Measurements from ENCODE around the gene ZNF25.
"Not testable (repeated sequence)": the region's sequence is repeated elsewhere in the genome, so short reads cannot be mapped to it uniquely, and the experiment has no call there.

The ZNF25 gene

DNA sequence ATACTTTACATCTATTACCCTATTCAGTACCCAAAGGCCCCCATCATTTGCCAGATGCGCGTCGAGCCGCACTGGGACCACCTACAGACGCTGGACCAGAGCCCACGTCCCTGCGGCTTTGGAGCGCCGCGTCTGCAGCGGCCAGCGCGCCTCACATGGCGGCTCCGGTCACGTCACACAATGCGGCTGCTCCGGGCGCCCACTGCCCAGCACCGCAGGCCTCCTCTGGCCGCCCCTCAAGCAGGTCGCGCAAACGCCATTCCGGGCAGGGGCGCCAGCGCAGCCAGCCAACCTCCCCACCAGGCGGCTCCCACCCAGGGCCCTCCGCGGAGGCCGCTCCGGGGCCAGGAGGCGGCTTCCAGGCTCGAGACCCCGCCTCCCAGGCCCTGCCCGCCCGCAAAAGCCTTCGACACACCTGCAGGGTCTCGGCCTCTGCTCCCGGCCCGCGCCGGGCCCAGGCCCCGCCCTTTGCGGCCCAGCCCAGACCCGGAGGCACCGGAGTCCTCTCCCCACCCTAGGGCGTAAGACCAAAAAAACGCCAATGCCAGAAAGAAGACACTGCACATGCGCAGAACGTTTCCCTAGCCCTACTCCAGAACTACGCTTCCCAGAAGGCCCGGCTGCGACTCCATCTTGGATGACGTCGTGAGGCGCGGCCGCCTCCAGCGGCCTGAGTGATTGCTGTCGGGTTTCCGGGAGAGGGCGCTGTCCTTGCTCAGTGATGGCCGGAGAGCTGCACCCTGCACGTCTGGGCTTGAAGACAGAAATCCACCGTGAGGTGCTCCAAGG, at the start of gene ZNF25:
ZNF25 (minus strand) TSS at position 557 of the 789 bp plus-strand sequence. CDS start 4,925 bp downstream, outside the sequence.
- DNase-seq: peak; percentile 86 to 97 (median 96)

- DNase-seq: no peak
These were observed 48.8 kb upstream of the ZNF25 start for GRCh38 chr10:38025283-38025682.

DNA sequence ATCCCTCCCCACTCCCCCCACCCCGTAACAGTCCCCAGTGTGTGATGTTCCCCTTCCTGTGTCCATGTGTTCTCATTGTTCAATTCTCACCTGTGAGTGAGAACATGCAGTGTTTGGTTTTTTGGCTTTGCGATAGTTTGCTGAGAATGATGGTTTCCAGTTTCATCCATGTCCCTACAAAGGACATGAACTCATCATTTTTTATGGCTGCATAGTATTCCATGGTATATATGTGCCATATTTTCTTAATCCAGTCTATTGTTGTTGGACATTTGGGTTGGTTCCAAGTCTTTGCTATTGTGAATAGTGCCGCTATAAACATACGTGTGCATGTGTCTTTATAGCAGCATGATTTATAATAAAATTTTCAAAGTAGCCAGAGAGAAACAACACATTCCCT, 42.7 kb upstream of the ZNF25 start:
- not testable (repeated sequence) for DNase-seq

- DNase-seq: no peak
These were observed 39.9 kb upstream of the ZNF25 start for GRCh38 chr10:38016354-38016753.

GRCh38 chr10:38010119-38010903, 33.9 kb upstream of the ZNF25 start, which contains the start of gene ZNF33A:
Gene ZNF33A (plus strand): TSS chr10:38010675. CDS start chr10:38012342, 1,667 bp downstream.
- peak; percentile 92 to 98 (median 96) for DNase-seq

- no peak for DNase-seq
These were observed 31.5 kb upstream of the ZNF25 start for GRCh38 chr10:38007991-38008390.

DNA sequence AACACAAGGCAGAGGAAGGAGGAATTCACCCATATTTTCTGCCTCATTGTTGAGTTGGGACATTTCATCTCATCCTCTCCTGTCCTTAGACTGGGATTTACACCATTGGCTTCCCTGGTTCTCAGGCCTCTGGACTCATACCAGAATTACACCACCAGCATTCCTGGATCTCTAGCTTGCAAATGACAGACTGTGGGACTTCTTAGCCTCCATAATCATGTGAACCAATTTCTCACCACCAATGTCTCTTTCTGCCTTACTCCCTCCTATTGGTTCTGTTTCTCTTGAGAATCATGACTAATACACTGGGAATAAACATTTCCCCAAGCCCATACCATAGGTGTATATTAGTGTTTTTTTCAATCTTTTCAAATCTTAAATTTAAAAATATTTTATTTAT, 31.1 kb upstream of the ZNF25 start:
- DNase-seq: no peak

- no peak for DNase-seq
These were observed 27.1 kb upstream of the ZNF25 start for GRCh38 chr10:38003588-38003987.

- DNase-seq: no peak
These were observed 26.6 kb upstream of the ZNF25 start for GRCh38 chr10:38003026-38003425.

GRCh38 chr10:38000474-38000873, 24.0 kb upstream of the ZNF25 start:
- DNase-seq: not testable (repeated sequence)

GRCh38 chr10:37998920-37999319, 22.5 kb upstream of the ZNF25 start:
- not testable (repeated sequence) for DNase-seq

DNA sequence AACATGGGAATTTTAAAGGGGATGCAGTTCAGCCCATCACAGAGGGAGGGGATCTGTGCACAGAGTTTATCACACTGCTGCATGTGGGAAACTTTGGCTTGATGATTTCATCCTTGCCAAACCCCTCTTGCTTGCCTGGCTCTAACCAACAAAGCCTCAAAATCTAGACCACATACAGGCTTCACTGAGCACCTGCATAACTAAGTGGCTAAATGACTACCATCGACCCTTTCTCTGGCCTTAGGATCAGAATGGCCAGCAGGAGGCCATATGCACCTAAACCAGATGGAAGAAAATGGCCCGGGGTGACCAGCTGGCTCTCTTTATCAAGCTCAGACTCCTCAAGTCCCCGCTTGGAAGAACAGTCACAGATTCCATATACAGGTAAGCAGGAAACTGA, 15.6 kb upstream of the ZNF25 start:
- no peak for DNase-seq

DNA sequence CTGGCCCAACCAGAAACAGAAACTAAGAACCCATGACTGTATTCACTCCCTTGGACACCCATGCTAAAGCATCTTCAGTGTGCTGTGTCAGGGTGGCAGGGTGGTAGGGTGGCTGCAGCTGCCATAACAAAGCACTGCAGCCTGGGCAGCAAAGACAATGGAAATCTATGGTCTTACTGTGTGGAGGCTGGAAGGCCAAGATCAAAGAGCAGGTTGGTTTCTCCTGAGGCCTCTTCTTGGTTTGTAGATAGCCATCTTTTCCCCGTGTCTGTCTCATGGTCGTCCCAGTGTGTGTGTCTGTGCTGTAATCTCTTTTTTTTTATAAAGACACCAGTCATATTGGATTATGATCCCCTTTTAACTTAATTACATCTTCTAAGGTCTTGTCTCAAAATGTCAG, 15.2 kb upstream of the ZNF25 start:
- no peak for DNase-seq

DNA sequence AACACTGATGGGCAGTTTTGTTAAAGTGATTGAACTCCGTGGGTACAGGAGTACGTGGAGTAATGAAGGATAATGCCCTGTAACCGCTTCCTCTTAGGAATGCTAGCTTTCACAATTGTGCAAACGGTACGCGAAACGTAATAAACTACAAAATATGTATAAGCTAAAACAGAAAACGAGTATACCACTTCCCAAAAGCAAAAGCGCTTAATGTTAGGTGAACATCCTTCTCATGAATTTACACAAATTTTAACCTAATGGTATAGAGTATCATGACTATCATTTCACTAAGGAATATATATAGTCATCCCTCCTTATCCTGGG, 395 bp upstream of the ZNF25 start:
- DNase-seq: no peak

- DNase-seq: peak in 3 of 6 experiments; percentile 6 to 47 (median 36)
These were observed 951 bp downstream of the ZNF25 start for GRCh38 chr10:37975401-37975991.

DNA sequence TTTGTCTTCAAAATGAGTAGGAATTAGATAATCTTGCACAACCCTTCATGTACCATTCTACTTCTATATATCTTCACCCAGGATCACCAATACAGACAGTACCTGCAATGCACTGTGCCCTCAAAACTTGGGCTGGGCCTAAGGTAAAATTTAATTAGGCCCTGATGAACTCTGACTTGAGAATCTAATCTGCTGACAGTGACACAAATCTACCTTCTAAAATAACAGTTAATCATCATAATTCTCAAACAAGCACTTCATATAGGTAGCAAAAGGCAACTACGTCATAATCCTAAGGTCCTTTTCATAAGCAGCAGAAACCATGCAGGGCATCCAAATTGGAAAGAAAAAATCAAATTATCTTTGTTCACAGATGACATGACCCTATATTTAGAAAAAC, 4.1 kb downstream of the ZNF25 start:
- no peak for DNase-seq

DNA sequence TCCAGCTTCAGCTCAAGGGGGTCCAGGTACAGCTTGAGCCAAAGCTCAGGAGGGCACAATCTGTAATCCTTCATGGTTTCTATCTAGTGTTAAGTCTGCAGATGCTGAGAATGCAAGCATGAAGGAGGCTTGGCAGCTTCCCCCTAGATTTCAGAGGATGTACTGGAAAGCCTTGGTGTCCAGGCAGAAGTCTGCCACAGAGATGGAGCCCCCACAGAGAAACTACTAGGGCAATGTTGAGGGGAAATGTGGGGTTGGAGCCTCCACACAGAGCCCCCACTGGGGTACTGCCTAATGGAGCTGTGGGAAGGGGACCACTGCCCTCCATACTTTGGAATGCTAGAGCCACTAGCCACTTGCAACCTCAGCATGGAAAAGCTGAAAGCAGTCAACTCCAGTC, 11.4 kb downstream of the ZNF25 start:
- DNase-seq: no peak

GRCh38 chr10:37960591-37961137, 15.8 kb downstream of the ZNF25 start:
- no peak for DNase-seq

DNA sequence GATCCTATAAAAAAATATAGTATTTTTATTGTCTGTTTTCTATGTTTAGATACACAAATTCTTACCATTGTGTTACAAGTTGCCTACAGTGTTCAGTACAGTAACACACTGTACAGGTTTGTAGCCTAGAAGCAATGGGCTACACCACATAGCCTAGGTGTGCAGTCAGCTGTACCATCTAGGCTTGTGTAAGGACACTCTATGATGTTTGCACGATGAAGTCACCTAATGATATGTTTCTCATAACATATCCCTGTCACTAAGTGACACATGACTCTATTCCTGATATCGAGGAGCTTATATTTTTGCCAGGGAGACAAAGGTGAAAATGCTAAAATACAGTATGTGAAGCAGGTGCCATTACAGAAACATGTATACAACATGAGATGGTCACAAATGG, 18.6 kb downstream of the ZNF25 start:
- DNase-seq: no peak

DNA sequence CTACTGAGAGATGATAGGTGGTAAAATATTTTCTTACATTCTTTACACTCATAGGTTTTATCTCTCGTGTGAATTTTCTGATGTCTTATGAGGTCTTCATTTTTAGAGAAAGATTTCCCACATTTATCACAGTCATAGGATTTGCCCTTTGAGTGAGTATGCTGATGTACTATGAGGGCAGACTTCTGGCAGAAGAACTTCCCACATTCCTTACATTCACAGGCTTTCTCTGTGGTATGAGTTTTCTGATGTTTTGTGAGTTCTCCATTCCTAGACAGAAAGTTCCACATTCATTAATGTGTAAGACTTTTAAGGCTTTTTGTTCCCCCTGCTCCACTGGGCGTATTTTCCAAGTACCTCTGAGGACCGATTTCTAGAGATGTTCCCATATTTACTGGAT, 23.5 kb downstream of the ZNF25 start:
- no peak for DNase-seq

DNA sequence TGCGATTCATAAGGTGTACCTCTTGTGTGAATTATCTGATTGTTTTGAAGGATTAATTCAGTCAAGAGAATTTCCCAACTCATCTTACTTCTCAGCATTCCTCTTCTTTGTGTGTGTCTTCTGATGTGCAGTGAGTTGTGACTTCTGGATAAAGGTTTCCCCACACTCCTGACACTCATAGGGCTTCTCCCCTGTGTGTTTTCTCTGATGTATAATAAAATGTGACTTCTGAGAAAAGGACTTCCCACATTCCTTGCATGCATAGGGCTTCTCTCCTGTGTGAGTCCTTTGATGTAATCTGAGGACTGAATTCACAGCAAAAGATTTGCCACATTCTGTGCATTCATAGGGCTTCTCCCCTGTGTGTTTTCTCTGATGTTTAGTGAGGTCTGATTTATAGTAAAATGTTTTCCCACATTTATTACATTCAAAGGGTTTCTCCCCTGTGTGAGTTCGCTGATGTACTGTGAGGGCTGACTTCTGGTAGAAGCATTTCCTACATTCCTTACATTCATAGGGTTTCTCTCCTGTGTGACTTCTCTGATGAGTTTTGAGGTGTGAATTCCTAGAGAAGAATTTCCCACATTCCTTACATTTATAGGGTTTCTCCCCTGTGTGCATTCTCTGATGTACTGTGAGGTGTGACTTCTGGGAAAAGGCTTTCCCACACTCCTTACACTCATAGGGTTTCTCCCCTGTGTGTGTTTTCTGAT, 24.2 kb downstream of the ZNF25 start:
- no peak for DNase-seq

- no peak for DNase-seq
These were observed 28.2 kb downstream of the ZNF25 start for GRCh38 chr10:37948210-37948609.

DNA sequence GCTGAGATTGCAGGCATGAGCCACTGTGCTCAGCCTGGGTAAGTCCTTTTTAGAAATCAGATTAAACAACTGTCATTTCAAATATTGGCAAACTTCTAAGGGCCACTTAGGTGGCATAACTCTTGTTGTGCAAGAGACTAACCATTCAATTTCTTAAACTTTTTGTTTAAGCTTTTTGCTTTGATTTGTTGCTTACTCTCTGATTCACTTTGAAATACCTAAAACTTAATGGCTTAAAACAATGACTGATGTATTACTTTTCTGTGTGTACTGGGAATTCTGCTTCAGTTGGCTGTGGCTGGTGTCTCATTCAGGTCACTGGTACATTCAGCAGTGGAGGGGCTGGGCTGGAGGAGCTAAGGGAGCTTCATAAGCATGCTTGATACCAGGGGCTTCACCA, 28.9 kb downstream of the ZNF25 start:
- DNase-seq: no peak
